Uterus (tissue), 2 donors: ENCODE data around the gene DKKL1.

Experiments used
- CTCF ChIP-seq, 4 experiments: fragments of 200-600 bp in 2 of 4; fragments of 450-650 bp in 2 of 4; sonication (generic) in 2 of 4; IDR thresholded peaks; one replicate each; pipeline ENCODE4 v1.5.1; 2016 to 2019; ENCODE audit warnings: antibody characterized with exemption in 4 of 4, mild to moderate bottlenecking in 2 of 4, moderate library complexity in 1 of 4
- POLR2A ChIP-seq, 2 donors: fragments of 450-650 bp; IDR thresholded peaks; one replicate each; pipeline ENCODE4 v1.6.1; 2016; ENCODE audit warnings: antibody characterized with exemption in 2 of 2, mild to moderate bottlenecking in 1 of 2, moderate library complexity in 1 of 2

DNA sequence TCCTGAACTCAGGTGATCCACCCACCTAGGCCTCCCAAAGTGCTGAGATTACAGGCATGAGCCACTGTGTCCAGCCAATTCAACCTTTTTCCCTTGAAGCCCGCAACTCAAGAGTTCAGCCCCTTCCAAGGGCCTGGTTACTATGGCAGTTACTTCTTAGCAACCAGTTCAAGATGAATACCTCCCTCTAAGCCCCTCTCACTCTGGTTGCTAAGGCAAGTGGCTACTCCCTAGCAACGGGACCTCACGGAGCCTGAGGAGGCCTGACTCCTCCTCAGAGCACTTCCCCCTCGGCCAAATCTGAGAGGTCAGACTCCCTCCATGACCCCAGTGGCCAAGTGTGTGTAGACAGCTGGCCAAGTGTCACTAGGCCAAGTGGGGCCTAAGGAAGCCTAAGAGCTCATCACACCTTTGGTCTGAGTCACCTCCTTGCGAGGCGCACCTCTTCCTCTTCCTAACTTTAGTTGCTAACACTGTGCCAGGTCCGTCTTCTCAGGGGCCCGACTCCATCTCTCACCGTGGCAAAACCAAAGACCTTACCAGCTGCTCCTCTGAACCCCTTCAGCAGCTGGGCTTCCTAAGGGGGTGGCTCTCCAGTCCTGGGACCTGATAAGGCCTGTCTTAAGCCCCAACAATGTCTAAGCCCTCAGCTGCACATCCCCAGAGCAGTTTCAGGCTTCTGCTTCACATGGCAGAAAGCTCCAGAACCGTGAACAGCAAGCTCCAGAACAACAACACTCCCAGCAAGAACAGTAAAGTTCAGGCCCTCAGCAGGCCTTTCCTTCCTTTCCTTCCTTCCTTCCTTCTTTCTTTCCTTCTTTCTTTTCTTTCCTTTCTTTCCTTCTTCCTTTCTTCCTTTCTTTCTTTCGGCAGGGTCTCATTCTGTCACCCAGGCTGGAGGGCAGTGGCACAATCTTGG, 18.9 kb upstream of the DKKL1 start:
- no peak for TF ChIP-seq POLR2A (IDR thresholded peaks at IDR 0.05)
- no peak for TF ChIP-seq CTCF (IDR thresholded peaks at IDR 0.05)
